Activated CD4-positive, alpha-beta T cell treated with anti-CD3 and anti-CD28 coated beads, Interleukin-2, Interleukin-4, amounts not matched to agents 100 ng/mL and 50 ng/mL, durations not matched to agents 16 hours and 8 hours (primary cell): Measurements from ENCODE around the gene GGT1.
"Not testable (repeated sequence)": the region's sequence is repeated elsewhere in the genome, so short reads cannot be mapped to it uniquely, and the experiment has no call there.

Experiments
- DNase-seq: peaks from one replicate; pipeline ENCODE4 v3.0.0-alpha.2; 2020; ENCODE audit warnings: low spot score

GGT1 gene

GRCh38 chr22:24642307-24642706 lies 39.3 kb downstream of the GGT1 start:
- DNase-seq, result not testable (repeated sequence)

- DNase-seq, result not testable (repeated sequence)
Observed at GRCh38 chr22:24644409-24644808, 41.4 kb downstream of the GGT1 start.

GRCh38 chr22:24645408-24646399 lies 42.7 kb downstream of the GGT1 start:
- DNase-seq, result not testable (repeated sequence)

- DNase-seq, result not testable (repeated sequence)
Observed at GRCh38 chr22:24646756-24647155, 43.8 kb downstream of the GGT1 start.

GRCh38 chr22:24649371-24649770 lies 46.4 kb downstream of the GGT1 start:
- DNase-seq, result not testable (repeated sequence)

GRCh38 chr22:24650884-24651283 lies 47.9 kb downstream of the GGT1 start:
- peak; percentile 60 for DNase-seq

GRCh38 chr22:24665395-24665794 lies 62.4 kb downstream of the GGT1 start:
- DNase-seq, result not testable (repeated sequence)

- DNase-seq, result not testable (repeated sequence)
Observed at GRCh38 chr22:24667904-24668303, 64.9 kb downstream of the GGT1 start.

- DNase-seq, result not testable (repeated sequence)
Observed at GRCh38 chr22:24672532-24672931, 69.5 kb downstream of the GGT1 start.
